ENCODE measurements around the gene HERC6. TPM values are rescaled to one million over a fixed set of nuclear protein-coding genes. Genes with fewer than 3 reads are reported as not detected.

The HERC6 gene
- total and polyA plus RNA-seq, 2 experiments from 2014 or later = 3.4 to 7.3 TPM

DNA sequence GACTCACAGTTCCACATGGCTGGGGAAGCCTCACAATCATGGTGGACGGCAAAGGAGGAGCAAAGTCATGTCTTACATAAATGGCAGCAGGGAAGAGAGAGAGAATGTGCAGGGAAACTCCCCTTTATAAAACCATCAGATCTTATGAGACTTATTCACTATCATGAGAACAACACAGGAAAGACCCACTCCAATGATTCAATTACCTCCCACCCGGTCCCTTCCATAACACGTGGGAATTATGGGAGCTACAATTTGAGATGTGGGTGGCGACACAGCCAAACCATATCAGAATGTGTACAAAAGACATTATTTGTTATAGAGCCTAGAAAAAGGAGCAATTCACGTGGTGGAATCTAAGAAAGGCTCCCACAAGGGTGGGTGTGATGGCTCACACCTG, 10.8 kb upstream of the HERC6 start:
- H2AFZ ChIP-seq = no peak overlapping the region
- Mint-ChIP-seq H3K4me1 (no peaks in the 10 kb centered on the region), H3K27ac (no peak overlapping the region), H3K36me3 (ENCODE audit: low read depth) (peaks cover 10% of the 10 kb centered on the region; the same call in 2 of the 3 replicates), H3K4me3 (no peak overlapping the region), H3K9me3 (peaks cover 15% of the 10 kb centered on the region), H3K27me3 (ENCODE audit: insufficient read depth, low read depth, poor library complexity) (no peaks in the 10 kb centered on the region)
- TF ChIP-seq, protein P1, sequence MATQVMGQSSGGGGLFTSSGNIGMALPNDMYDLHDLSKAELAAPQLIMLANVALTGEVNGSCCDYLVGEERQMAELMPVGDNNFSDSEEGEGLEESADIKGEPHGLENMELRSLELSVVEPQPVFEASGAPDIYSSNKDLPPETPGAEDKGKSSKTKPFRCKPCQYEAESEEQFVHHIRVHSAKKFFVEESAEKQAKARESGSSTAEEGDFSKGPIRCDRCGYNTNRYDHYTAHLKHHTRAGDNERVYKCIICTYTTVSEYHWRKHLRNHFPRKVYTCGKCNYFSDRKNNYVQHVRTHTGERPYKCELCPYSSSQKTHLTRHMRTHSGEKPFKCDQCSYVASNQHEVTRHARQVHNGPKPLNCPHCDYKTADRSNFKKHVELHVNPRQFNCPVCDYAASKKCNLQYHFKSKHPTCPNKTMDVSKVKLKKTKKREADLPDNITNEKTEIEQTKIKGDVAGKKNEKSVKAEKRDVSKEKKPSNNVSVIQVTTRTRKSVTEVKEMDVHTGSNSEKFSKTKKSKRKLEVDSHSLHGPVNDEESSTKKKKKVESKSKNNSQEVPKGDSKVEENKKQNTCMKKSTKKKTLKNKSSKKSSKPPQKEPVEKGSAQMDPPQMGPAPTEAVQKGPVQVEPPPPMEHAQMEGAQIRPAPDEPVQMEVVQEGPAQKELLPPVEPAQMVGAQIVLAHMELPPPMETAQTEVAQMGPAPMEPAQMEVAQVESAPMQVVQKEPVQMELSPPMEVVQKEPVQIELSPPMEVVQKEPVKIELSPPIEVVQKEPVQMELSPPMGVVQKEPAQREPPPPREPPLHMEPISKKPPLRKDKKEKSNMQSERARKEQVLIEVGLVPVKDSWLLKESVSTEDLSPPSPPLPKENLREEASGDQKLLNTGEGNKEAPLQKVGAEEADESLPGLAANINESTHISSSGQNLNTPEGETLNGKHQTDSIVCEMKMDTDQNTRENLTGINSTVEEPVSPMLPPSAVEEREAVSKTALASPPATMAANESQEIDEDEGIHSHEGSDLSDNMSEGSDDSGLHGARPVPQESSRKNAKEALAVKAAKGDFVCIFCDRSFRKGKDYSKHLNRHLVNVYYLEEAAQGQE (IDR thresholded peaks at IDR 0.05; ENCODE audit: unreplicated experiment) = no peak
- no peak for TF ChIP-seq ZNF114 (CRISPR knock-in tag; IDR thresholded peaks at IDR 0.05)
- no peak for TF ChIP-seq STAT1 (IDR thresholded peaks at IDR 0.05; ENCODE audit: unreplicated experiment)
- no peak for TF ChIP-seq NANOG (IDR thresholded peaks at IDR 0.05; ENCODE audit: borderline replicate concordance)
- TF ChIP-seq ZNF331 (CRISPR knock-in tag; IDR thresholded peaks at IDR 0.05; ENCODE audit: low read depth) = no peak
- TF ChIP-seq, protein P2, sequence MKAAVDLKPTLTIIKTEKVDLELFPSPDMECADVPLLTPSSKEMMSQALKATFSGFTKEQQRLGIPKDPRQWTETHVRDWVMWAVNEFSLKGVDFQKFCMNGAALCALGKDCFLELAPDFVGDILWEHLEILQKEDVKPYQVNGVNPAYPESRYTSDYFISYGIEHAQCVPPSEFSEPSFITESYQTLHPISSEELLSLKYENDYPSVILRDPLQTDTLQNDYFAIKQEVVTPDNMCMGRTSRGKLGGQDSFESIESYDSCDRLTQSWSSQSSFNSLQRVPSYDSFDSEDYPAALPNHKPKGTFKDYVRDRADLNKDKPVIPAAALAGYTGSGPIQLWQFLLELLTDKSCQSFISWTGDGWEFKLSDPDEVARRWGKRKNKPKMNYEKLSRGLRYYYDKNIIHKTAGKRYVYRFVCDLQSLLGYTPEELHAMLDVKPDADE (IDR thresholded peaks at IDR 0.05) = no peak
- no peak for TF ChIP-seq POLR2AphosphoS5 (IDR thresholded peaks at IDR 0.05; ENCODE audit: low read depth)
- TF ChIP-seq, protein P3, sequence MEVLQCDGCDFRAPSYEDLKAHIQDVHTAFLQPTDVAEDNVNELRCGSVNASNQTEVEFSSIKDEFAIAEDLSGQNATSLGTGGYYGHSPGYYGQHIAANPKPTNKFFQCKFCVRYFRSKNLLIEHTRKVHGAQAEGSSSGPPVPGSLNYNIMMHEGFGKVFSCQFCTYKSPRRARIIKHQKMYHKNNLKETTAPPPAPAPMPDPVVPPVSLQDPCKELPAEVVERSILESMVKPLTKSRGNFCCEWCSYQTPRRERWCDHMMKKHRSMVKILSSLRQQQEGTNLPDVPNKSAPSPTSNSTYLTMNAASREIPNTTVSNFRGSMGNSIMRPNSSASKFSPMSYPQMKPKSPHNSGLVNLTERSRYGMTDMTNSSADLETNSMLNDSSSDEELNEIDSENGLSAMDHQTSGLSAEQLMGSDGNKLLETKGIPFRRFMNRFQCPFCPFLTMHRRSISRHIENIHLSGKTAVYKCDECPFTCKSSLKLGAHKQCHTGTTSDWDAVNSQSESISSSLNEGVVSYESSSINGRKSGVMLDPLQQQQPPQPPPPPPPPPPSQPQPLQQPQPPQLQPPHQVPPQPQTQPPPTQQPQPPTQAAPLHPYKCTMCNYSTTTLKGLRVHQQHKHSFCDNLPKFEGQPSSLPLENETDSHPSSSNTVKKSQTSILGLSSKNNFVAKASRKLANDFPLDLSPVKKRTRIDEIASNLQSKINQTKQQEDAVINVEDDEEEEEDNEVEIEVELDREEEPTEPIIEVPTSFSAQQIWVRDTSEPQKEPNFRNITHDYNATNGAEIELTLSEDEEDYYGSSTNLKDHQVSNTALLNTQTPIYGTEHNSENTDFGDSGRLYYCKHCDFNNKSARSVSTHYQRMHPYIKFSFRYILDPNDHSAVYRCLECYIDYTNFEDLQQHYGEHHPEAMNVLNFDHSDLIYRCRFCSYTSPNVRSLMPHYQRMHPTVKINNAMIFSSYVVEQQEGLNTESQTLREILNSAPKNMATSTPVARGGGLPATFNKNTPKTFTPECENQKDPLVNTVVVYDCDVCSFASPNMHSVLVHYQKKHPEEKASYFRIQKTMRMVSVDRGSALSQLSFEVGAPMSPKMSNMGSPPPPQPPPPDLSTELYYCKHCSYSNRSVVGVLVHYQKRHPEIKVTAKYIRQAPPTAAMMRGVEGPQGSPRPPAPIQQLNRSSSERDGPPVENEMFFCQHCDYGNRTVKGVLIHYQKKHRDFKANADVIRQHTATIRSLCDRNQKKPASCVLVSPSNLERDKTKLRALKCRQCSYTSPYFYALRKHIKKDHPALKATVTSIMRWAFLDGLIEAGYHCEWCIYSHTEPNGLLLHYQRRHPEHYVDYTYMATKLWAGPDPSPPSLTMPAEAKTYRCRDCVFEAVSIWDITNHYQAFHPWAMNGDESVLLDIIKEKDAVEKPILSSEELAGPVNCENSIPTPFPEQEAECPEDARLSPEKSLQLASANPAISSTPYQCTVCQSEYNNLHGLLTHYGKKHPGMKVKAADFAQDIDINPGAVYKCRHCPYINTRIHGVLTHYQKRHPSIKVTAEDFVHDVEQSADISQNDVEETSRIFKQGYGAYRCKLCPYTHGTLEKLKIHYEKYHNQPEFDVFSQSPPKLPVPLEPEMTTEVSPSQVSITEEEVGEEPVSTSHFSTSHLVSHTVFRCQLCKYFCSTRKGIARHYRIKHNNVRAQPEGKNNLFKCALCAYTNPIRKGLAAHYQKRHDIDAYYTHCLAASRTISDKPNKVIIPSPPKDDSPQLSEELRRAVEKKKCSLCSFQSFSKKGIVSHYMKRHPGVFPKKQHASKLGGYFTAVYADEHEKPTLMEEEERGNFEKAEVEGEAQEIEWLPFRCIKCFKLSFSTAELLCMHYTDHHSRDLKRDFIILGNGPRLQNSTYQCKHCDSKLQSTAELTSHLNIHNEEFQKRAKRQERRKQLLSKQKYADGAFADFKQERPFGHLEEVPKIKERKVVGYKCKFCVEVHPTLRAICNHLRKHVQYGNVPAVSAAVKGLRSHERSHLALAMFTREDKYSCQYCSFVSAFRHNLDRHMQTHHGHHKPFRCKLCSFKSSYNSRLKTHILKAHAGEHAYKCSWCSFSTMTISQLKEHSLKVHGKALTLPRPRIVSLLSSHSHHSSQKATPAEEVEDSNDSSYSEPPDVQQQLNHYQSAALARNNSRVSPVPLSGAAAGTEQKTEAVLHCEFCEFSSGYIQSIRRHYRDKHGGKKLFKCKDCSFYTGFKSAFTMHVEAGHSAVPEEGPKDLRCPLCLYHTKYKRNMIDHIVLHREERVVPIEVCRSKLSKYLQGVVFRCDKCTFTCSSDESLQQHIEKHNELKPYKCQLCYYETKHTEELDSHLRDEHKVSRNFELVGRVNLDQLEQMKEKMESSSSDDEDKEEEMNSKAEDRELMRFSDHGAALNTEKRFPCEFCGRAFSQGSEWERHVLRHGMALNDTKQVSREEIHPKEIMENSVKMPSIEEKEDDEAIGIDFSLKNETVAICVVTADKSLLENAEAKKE (CRISPR knock-in tag; IDR thresholded peaks at IDR 0.05) = no peak
- TF ChIP-seq EZH2phosphoT487 (IDR thresholded peaks at IDR 0.05; ENCODE audit: unreplicated experiment) = no peak
- no peak for TF ChIP-seq CREB1 (CRISPR knock-in tag; IDR thresholded peaks at IDR 0.05; ENCODE audit: low read depth)
- TF ChIP-seq EZH2 (IDR thresholded peaks at IDR 0.05; ENCODE audit: low read depth, unreplicated experiment) = no peak
- no peak for TF ChIP-seq JUNB (IDR thresholded peaks at IDR 0.05; ENCODE audit: unreplicated experiment)
- TF ChIP-seq, protein P4, sequence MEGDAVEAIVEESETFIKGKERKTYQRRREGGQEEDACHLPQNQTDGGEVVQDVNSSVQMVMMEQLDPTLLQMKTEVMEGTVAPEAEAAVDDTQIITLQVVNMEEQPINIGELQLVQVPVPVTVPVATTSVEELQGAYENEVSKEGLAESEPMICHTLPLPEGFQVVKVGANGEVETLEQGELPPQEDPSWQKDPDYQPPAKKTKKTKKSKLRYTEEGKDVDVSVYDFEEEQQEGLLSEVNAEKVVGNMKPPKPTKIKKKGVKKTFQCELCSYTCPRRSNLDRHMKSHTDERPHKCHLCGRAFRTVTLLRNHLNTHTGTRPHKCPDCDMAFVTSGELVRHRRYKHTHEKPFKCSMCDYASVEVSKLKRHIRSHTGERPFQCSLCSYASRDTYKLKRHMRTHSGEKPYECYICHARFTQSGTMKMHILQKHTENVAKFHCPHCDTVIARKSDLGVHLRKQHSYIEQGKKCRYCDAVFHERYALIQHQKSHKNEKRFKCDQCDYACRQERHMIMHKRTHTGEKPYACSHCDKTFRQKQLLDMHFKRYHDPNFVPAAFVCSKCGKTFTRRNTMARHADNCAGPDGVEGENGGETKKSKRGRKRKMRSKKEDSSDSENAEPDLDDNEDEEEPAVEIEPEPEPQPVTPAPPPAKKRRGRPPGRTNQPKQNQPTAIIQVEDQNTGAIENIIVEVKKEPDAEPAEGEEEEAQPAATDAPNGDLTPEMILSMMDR (conservative IDR thresholded peaks at IDR 0.05; ENCODE audit: low read depth in 2 of 2) = no peak
- H3K4me1 ChIP-seq (ENCODE audit: insufficient read depth) = no peaks in the 10 kb centered on the region
- no peak overlapping the region for H3K4me3 ChIP-seq
- H3K36me3 ChIP-seq (ENCODE audit: insufficient read depth) = no peaks in the 10 kb centered on the region
- no peak for ATAC-seq
- no peaks in the 10 kb centered on the region for H3K27me3 ChIP-seq (ENCODE audit: insufficient read depth)
- H3K4me2 ChIP-seq = no peak overlapping the region
- no peaks in the 10 kb centered on the region for H3K9me2 ChIP-seq (ENCODE audit: insufficient read depth)
- H3K27ac ChIP-seq (ENCODE audit: low read depth) = no peak overlapping the region
- no peaks in the 10 kb centered on the region for H4K20me1 ChIP-seq (replicated peaks; ENCODE audit: insufficient read depth)
- H3K79me2 ChIP-seq (replicated peaks; ENCODE audit: insufficient read depth) = no peaks in the 10 kb centered on the region
- no peak for DNase-seq (ENCODE audit: low spot score)
- no peaks in the 10 kb centered on the region for H3F3A ChIP-seq (replicated peaks; ENCODE audit: low read depth)
